Omental fat pad (tissue), 4 donors: ENCODE data around the gene LRRC51. TPM values are rescaled to one million over a fixed set of nuclear protein-coding genes. Genes with fewer than 3 reads are reported as not detected.
A peak's percentile ranks its signal among the peaks of the same experiment; 100 is the strongest.

Experiments
- ATAC-seq: fragments of 150-250 bp; one replicate; pipeline ENCODE4 v1.9.1; 2016; ENCODE audit warnings: mild to moderate bottlenecking, moderate library complexity; ENCODE audit not compliant: low FRiP score
- DNase-seq: peaks from one replicate; pipeline ENCODE4 v3.0.0-alpha.2; 2019; ENCODE audit warnings: low spot score
- CTCF ChIP-seq, 3 donors: fragments of 450-650 bp; IDR thresholded peaks; one replicate each; pipeline ENCODE4 v1.5.1; 2016 to 2017; ENCODE audit warnings: antibody characterized with exemption in 3 of 3, mild to moderate bottlenecking in 3 of 3, moderate library complexity in 2 of 3
- total RNA-seq, 4 donors: library from RNA; depleted of rRNA; stranded (reverse); fragments of >200 nt; gene quantifications; one replicate each; pipeline ENCODE4 v1.1.0, GENCODE V29; 2016

Gene LRRC51
- total RNA-seq, 4 donors from 2014 or later = 4.0 to 10.0 (median 5.4) TPM

- ATAC-seq = no peak
These were observed 25.2 kb downstream of the LRRC51 start, which contains the start of gene TOMT for GRCh38 chr11:72105888-72106287. TSS of gene TOMT (plus strand) at chr11:72105924. CDS start at chr11:72105952, 28 bp downstream.

GRCh38 chr11:72111300-72112142 lies 30.9 kb downstream of the LRRC51 start:
- ATAC-seq (peak; percentile 1), DNase-seq (no peak)
- TF ChIP-seq CTCF (IDR thresholded peaks at IDR 0.05) = no peak

More at GRCh38 chr11:72105888-72106287, 25.2 kb downstream of the LRRC51 start, which contains the start of gene TOMT:
- no peak for TF ChIP-seq CTCF (IDR thresholded peaks at IDR 0.05)
- no peak for DNase-seq

- DNase-seq (peak; percentile 99), ATAC-seq (peak; percentile 94)
- TF ChIP-seq CTCF (IDR thresholded peaks at IDR 0.05) = no peak
These were observed 31.7 kb downstream of the LRRC51 start, which contains the start of gene ANAPC15 for GRCh38 chr11:72112143-72112977. TSS of gene ANAPC15 (minus strand) at chr11:72112695. CDS start at chr11:72111276, 1,419 bp downstream.

GRCh38 chr11:72112978-72113808 lies 32.5 kb downstream of the LRRC51 start:
- TF ChIP-seq CTCF (IDR thresholded peaks at IDR 0.05) = no peak
- DNase-seq = no peak
- peak; percentile 3 for ATAC-seq

- no peak for TF ChIP-seq CTCF (IDR thresholded peaks at IDR 0.05)
- DNase-seq = no peak
- no peak for ATAC-seq
These were observed 33.9 kb downstream of the LRRC51 start for GRCh38 chr11:72114570-72114969.

GRCh38 chr11:72116019-72116755 lies 35.5 kb downstream of the LRRC51 start:
- TF ChIP-seq CTCF (IDR thresholded peaks at IDR 0.05) = no peak
- ATAC-seq = no peak

More at GRCh38 chr11:72116019-72116755, 35.5 kb downstream of the LRRC51 start:
- DNase-seq = no peak
